T-helper 2 cell (primary cell): Measurements from ENCODE around the gene TIMM22.
A peak's percentile ranks its signal among the peaks of the same experiment; 100 is the strongest.
"Not testable (repeated sequence)": the region's sequence is repeated elsewhere in the genome, so short reads cannot be mapped to it uniquely, and the experiment has no call there.

Experiments used
- DNase-seq, 5 experiments: peaks; one replicate each; pipeline versions ENCODE4 v3.0.0 to v3.0.0-alpha.2; 2012 to 2022

TIMM22 gene

DNA sequence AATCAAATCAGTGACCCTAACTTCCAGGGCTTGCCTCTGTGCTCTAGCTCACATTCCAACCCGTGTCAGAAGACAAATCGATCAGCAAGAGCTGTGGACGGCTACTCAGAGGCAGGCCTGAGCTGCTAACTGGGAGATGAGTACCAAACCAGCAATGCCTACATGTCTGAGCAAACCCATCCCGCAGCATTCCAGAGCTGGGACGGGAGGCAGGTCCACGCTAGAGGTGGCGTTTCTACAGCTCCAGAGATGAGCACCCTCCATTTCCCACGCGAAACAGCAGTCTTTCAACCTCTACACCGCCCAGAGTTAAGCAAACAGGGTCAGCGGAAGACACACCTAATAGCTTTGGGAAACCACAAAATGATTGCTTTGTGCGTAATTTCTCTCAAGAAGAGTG is 23.9 kb upstream of the TIMM22 start:
- DNase-seq: no peak

DNA sequence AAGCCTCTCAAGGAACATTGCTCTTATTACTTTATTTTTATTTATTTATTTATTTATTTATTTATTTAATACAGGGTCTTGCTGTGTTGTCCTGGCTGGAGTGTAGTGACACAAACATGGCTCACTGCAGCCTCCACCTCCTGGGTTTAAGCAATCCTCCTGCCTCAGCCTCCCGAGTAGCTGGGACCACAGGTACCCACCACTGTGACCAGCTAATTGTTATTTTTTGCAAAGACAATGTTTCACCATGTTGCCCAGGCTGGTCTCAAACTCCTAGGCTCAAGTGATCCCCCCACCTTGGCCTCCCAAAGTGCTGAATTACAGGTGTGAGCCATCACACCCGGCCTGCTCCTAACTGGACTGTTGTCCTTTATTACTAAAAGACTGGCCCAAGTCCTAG is 22.2 kb upstream of the TIMM22 start:
- not testable (repeated sequence) for DNase-seq

DNA sequence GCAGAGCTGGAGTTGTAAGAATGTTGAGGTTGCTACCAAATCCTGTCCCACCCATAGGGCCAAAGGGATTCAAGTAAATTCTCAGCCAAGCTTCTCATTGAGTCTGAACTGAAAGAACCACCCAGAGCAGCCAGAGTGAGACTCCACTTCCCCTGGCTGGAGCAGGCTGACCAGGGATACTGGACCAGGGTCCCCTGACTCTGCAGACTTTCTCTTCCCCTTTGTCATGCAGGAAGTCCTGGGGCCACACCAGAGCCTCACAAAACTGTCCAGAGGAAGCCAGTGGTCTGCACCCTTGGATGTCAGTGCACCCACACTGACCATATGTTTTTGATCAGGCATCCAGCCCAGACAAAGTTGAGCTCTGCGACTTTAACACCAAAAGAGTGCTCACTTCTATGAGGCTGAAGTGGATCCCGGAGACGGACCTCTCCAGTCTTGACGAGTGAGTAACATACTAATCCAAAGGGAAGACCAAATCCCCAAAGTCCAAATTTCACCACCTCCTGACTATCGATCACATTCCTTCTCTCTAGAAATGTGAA is 21.5 kb upstream of the TIMM22 start:
- no peak for DNase-seq

DNA sequence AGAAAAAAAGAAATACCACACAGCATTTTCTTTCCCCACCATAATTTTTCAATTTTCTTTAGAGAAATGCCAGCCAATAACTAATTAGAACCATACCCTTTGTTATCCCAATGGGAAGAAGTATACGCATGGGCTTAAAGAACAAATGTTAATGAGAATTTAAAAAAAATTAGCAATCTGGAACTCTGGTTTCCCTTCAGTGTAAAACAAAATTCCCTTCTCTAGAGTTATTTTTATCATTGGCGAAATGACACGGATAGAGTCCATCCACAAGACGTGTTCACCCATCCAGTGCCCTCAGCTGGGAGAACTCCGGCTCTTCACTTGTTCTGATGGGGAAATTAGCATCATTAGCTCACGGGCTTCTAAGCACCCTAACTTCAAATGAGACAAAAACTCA is 20.6 kb upstream of the TIMM22 start:
- DNase-seq: no peak

DNA sequence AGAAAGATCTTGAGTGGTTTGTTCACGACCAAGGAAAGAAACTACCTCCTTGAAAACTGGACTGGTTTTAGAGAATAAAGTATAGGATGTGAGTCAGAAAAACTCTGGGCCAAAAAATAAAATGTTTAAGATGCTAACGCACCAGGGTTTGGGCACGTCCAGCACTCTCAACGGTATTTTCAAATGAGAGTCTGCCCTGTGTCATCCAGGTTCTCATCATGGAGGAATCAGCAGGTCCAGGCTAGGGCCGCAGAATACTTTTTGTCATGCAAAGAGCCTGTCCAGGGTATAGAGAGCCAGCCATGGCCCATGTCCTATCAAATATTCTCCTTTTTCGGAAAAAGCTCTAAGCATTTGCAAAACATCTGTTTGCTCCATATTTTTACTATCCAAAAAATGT is 19.8 kb upstream of the TIMM22 start:
- no peak for DNase-seq

DNA sequence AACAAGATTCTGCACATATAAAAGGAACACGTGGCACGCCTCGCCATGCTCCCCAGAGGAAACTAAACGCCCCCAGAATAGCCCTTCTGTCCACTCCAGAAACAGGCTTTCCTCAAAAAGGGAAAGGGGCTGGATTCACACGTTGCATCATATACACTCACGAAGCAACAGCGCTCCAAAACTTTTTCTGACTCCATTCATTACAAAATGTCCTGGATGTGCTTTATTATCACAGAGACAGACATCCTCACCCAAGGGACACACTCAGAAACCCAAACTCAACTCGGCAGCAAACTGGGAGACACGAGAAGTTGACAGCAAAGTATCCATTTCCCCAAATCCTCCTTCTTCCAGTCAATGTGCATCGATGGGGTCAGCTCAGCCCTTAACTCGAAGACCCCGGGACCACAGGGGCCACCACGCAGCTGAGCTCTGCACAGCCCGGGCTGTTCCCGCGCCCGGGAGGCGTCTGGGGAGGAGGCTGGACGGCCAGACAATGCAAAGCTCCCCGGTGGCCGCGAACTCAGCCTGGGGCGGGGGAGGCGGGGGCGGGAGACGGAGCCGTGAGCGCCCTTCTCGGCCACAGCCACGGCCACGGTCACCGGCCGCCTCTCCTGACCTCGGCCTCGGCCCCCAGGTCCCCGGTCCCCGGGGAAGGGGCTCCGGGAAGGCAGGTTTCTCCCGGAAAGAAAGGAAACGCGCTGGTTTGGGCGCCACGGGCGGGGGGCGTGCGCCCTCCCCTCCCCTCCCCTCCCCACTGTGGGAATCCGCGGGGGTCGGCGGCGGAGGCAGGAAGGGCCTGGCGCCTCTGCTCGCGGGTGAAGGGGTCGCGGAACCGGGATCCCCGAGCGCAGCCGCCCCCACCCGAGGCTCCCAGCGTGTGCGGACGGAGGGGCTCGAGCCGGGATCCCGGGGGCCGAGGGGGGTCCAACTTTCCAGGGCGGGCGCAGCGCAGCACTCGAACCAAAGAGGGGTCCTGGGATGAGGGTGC is 18.5 kb upstream of the TIMM22 start:
- no peak for DNase-seq

DNA sequence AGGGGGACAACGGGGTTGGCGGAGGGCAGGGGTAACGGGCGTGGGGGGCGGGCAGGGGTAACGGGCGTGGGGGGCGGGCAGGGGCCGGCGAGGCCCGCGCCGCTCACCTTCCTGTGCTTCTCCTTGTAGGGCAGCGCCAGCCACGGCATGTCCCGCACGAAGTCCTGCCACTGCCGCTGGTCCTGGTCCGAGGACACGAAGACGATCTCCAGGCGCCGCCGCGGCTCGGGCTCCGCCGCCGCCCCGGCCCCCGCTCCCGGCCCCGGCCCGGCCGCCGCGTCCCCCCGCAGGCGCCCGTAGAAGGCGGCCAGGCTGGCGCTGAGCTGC is 17.8 kb upstream of the TIMM22 start:
- no peak for DNase-seq

DNA sequence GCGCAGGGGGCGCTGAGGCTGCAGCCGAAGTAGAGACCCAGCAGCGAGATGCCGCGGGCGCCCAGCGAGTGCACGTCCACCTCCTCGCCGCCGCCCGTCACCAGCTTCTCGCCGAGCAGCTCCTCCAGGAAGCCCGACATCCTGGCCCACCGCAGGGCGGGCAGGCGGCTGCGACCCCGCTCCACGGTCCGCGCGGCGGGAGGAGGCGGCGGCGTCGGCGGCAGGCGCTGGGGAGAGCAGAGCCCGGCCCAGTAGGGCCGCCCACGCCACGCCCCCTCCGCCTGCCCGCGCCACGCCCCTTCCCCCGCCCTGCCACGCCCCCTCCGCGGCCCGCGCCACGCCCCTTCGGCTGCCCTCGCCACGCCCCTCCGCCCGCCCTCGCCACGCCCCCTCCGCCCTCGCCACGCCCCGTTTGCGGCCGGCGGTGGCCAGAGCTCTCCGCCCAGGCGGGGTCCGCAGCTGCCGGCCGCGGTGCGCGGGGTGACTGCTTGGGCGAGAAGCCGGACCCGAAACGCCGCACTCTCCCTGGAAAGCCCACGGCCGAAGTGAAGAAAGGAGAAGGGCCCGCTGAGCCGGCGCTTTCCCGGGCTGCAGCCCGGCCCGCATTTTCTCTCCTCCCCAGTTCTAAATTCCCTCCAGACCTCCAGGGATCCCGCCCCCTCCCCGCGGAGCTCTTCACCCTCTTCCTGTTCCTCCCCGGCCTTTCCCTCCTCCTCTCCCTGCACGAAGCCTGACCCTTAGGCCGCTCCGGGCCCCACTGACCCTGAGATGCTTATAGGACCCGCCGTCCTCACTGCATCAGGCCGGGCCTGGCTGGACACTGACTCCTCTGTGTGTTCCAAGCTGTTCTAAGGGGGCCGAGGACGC is 17.2 kb upstream of the TIMM22 start, which contains the start of gene NXN:
NXN (minus strand) TSS at position 238 of the 867 bp plus-strand sequence.
- peak; percentile 71 to 91 (median 75) for DNase-seq

DNA sequence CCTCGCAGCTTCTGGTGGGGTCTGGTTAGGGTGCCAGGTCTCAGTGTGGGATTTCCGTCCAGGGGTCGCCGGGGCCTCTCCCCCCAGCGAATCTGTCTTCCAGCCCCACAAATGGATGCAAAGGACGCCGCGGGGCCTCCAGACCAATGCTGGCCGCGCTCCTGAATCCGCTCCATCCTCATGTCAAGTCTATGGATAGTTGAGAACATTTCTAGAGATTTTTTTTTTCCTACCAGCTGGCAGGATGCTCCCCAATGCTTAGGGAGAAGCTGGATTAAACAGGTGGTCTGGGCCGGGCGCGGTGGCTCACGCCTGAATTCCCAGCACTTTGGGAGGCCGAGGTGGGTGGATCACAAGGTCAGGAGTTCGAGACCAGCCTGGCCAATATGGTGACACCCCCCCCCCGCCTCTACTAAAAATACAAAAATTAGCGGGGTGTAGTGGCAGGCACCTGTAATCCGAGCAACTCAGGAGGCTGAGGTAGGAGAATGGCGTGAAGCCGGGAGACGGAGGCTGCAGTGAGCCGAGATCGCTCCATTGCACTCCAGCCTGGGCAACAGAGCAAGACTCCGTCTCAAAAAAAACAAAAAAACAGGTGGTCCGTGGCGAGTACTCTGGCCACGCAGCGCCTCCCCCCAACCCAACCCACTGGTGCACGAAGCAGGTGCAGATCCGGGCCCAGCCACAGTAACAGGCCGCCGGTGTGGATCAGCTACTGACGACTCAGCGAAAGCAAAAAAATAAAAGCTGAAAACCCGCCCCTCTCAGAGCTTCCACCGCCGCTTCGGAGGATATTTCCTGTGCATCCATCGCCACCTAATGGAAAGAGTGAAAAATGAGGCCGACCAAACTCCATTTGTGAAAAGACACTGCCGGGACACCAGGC is 16.3 kb upstream of the TIMM22 start:
- DNase-seq: peak; percentile 44 to 86 (median 73)

DNA sequence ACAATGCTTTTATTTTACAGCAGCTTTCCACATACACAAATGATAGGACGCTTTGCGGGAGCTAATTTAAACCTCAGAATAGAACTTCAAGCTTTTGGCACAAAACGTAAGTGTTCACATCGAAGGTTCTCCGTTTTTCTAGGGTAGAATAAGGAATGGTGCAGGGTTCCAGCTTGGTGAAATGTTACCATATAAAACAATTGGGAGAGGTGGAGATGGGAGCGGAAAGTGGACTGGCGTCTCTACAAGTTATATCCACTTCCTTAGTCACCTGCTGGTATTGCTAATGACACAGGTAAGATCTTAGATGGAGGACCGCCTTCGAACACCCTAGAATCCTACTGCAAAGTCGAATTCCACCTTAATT is 15.7 kb upstream of the TIMM22 start:
- DNase-seq: no peak

DNA sequence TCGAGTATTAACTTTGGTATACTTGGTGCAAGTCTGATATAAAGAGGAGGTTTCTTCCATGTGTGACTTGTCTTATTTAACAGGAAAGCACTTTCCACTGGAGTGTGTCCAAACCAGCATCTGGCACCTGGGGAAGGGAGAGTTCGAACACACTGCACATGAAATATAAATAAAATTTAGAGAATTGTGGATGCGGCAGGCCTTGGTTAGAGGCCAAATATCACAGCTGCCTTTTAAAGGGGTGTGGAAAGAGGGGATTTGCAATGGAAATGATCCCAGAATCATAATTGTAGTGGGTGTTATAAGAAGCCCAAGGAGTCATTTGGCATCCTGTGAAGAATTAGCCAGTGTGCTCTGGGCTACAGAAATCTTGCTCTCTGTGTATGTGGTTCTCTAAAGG is 13.0 kb upstream of the TIMM22 start:
- DNase-seq: no peak

DNA sequence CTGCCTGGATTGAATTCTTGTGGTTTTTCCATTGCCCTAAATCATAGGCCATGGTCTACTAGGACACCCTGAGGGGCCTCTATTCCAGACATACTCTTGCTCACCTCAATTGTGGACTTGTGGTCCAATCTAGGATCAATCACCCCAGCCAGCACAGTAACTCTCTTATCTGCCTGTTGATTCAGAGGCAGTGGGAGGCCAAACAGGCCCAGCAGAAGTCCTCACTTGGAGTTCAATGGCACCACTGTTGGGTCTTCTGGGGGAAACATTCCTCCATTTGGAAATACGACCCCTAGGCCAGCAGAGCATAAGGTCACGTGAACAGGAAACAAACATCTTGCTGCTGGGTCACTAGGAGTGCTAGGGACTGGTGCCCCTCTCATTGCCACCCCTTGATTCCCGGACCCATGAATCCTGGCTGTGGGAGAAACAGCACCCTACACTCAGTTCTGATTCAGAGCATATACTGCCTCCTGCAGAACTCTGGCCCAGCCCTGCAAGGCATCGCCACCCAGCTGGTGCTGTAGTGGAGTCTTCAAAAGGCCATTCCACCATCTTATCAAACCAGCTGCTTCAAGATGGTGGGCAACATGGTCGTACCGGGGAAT is 10.5 kb upstream of the TIMM22 start:
- no peak for DNase-seq

DNA sequence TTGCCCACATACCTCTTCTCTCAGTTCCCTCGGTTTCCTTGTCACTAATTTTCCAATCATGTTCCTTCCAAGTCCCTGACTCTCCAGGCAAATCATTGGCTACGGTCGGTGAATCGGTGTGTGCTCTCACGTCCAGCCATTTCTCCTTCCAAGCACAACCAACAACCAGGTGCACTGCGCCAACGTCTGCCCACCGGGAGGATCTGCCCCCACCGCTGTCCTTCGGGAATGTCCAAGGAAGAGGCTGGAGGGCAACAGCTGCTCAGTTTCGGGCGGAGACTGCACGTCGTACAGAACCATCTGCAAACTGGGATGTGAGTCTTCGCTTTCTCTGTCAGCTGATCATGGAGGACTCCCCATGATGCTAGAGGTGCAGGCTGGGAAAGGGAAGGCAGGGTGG is 9.0 kb upstream of the TIMM22 start:
- no peak for DNase-seq

DNA sequence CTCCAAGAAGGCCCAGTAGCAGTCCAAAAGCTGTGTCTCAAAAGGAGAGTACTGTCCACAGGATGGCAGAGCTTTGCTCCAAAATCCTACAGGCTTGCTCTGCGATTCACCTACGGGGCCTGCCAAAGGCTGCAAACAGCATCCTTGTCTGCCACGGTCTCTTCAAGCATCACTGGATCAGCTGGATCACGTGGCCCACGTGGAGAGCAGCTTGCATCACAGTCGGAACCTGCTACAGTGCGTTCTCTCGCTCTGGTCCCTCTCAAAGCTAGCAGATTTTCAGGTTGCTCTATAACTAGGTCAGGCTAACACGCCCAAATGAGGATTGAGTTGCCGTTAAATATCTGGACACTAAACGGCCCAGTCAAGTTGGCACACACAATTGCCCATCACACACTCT is 8.4 kb upstream of the TIMM22 start:
- no peak for DNase-seq

DNA sequence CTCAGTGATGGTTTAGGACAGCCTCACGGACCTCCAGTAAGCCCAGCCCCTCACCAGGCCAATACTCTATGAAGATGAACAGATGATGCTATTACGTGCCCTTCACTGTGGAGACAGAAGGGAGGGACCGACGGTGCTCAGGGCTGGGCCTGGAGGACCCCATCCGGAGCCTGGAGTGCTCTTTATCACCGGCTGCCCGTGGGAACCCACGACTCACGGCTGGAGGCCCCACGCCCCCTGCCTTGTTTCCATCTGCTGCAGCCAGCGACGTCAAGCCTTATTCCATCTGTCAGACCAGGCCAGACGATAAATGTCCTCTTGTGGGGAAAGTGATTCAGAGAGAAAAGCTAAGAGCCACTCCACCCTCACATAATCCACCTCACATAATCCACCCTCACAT is 4.0 kb upstream of the TIMM22 start:
- DNase-seq: no peak

DNA sequence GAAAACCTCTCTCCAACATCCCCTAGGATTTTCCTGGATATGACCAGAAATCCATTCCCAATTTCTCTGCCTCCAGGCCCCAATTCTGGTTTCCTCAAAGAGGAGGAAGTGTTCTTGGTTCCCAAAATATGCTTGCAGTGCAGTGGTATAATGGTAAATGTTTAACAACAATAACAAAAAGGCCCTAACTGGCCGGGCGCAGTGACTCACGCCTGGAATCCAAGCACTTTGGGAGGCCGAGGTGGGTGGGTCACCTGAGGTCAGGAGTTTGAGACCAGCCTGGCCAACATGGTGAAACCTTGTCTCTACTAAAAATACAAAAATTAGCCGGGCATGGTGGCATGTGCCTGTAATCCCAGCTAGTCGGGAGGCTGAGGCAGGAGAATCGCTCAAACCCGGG is 1.6 kb upstream of the TIMM22 start:
- not testable (repeated sequence) for DNase-seq

DNA sequence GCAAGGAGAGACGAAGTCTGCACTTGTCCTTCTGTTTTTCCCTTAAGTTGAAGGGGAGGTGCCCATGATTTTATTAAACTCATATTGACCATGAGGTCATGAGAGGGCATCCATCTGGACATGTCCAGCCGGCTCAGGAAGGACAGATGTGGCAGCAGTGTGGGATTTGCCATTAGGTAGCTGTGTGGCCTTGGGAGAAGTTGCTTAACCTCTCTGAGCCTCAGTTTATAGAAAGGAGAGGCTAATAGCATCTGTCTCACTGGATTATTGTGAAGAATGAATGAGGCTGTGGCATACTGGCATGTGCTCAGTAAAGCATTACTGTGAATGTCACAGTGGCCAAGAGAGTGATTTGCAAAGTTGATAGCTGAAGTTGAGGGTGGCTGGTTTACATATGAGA is 1.2 kb downstream of the TIMM22 start:
- no peak for DNase-seq

DNA sequence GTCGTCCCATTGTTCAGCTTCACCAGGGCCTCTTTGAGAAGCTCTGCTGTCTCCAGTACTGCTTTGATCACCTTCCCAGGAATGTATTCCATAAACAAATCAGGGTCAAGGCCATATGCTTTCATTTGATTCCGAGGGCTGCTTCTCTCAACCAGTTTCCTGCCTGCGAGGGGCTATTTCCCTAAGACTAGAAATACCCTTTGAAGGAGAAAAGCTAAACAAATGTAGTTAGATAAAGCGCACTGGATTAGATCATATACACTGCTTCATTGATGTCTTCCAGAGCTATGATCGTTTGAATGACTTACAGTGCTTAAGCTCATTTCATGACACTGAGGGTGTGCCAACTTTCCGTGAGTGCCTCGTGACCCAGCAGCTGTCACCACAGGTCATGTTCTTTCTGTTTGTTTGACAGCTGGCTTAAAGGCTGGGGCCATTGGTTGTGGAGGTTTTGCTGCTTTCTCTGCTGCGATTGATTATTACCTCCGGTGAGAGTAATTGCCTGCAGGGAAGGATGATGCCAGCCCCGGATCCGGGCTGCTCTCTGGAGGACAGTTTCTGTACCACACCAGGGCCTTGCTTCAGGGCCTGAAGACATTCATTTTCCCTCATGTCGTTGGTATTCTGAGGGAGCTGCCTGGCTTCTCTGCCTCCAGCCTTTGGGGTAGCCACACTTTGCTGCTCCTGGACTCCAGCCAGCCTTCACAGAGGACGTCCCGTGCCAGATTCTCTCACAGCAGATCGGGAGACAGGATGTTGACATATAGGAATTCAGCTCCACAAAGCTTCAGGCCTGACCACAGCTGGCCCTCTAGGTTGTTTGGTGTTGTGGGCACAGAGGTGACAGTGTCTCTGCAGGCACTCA is 3.9 kb downstream of the TIMM22 start:
- no peak for DNase-seq

DNA sequence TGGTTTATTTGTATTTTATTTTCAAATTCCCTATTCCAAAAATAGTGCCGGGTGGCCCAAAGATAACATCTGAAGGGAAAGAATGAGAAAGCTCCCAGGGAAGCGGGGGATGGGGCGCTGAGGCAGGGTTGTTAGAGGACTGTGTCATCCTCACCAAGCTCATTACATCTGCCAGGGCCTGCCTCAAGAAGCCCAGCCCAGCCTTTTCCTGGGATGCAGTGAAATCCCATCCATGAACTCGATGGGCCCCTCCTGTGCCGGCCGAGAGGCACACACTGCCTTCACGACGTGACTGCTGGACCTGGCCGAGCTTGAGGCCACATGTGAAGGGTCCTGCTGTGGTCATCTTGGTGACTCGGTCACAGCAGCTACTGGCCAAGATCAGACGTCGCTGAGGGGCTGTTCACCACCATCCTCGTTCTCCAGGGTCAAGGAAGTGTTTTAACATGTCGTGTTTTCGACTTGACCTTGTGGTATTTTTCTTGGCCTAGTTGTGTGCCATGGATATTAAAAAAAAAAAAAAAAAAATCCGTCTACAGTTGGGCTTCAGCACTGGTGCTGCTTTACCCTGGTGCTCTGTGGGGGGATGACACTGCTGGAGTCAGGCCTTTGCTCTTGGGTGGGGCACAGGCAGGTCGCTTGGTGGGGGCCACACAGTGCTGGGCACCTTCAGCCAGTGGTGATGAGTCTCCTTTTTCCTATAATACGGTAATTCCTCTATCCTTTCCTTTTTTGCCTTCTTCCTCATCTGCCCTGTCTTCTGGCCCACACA is 4.9 kb downstream of the TIMM22 start:
- DNase-seq: no peak

DNA sequence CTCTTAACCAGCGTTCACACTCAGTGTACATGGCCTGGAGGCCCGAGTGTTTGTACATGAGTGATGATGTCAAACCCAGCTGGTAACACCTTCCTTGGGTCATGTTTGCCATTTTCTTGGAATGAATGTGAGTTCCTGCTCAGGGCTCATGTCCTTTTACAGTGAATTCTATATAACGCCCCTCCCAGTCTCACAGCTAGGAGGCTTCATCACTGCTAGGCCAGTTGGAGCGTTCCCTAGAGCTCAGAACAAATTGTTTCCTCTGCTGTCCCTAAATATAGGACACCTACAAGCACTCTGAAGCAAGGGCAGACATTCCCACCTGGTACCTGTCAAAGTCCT is 5.5 kb downstream of the TIMM22 start:
- DNase-seq: no peak
